BJ (cell line): ENCODE results near the gene OXT. TPM values are rescaled to one million over a fixed set of nuclear protein-coding genes. Genes with fewer than 3 reads are reported as not detected.

Source experiments
- CTCF ChIA-PET: fragments of 350-600 bp; formaldehyde crosslinking; extraction: SDS; loops from one replicate; lab custom pipeline; 2021; ENCODE audit warnings: antibody characterized with exemption, inconsistent platforms; lab: Yijun Ruan, JAX
- POLR2A ChIA-PET: fragments of 300-600 bp; sonication (Branson Sonifier 250); formaldehyde crosslinking; extraction: SDS; loops from one replicate; lab custom pipeline; 2021; ENCODE audit warnings: antibody characterized with exemption; lab: Charles Lee
- DNase-seq: peaks from one replicate; pipeline ENCODE4 v3.0.0-alpha.2; 2011; ENCODE audit warnings: low read depth
- H3K27me3 ChIP-seq: 2 replicates; pipeline ENCODE4 v1.6.0; 2011; ENCODE audit warnings: low read length; ENCODE audit not compliant: control insufficient read depth, insufficient read depth
- H3K36me3 ChIP-seq: 2 replicates; pipeline ENCODE4 v1.5.1; 2011; ENCODE audit warnings: low read length; ENCODE audit not compliant: control insufficient read depth, insufficient read depth
- H3K4me3 ChIP-seq: 2 replicates; pipeline ENCODE4 v1.5.1; 2011; ENCODE audit warnings: low read depth, mild to moderate bottlenecking, control low read depth, low read length
- CTCF ChIP-seq: IDR thresholded peaks from 2 replicates; pipeline ENCODE4 v1.5.1; 2011; ENCODE audit warnings: low read depth, mild to moderate bottlenecking, control low read depth, inconsistent platforms, low read length, moderate library complexity; ENCODE audit not compliant: insufficient read depth
- polyA plus RNA-seq: library from polyadenylated mRNA; depleted of rRNA; stranded (reverse); fragments of >200 nt; gene quantifications from 2 replicates; pipeline ENCODE4 v1.2.3, GENCODE V29; 2011

The OXT gene
- polyA plus RNA-seq, 1 experiment, result not detected

GRCh38 chr20:3045816-3046676, 25.4 kb upstream of the OXT start, which contains the start of gene MRPS26:
TSS of gene MRPS26 (plus strand) at chr20:3046052. CDS start at chr20:3046069, 17 bp downstream.
- CTCF ChIA-PET, result interaction anchor here (0.6 to 1.2 kb wide), 4 partner anchors 27 to 270 kb away, joined by 3 read pairs; no protein-coding TSS in a partner anchor

GRCh38 chr20:3046677-3047462, 24.6 kb upstream of the OXT start:
- TF ChIP-seq CTCF, result no peak
- peak overlapping the region; percentile 87 for H3K4me3 ChIP-seq
- H3K27me3 ChIP-seq, result no peaks in the 10 kb centered on the region
- DNase-seq, result no peak
- CTCF ChIA-PET, result interaction anchor here (1.2 kb wide), 1 partner anchor 47 kb away, joined by 3 read pairs; no protein-coding TSS in a partner anchor
- peaks cover 7% of the 10 kb centered on the region for H3K36me3 ChIP-seq
- POLR2A ChIA-PET, result no interaction called here

More at GRCh38 chr20:3045816-3046676, 25.4 kb upstream of the OXT start, which contains the start of gene MRPS26:
- Histone ChIP-seq H3K4me3 (peak within 1 kb of the TSS; percentile 87), H3K27me3 (no peaks in the 10 kb centered on the region), H3K36me3 (peaks cover 7% of the 10 kb centered on the region)
- POLR2A ChIA-PET, result no interaction called here
- no peak for TF ChIP-seq CTCF
- peak; percentile 42 for DNase-seq

GRCh38 chr20:3047486-3048419, 23.7 kb upstream of the OXT start:
- TF ChIP-seq CTCF, result no peak
- Histone ChIP-seq H3K4me3 (no peak overlapping the region), H3K27me3 (no peaks in the 10 kb centered on the region), H3K36me3 (peaks cover 7% of the 10 kb centered on the region)
- DNase-seq, result no peak
- POLR2A ChIA-PET, result no interaction called here
- CTCF ChIA-PET, result no interaction called here

GRCh38 chr20:3051385-3052019, 19.9 kb upstream of the OXT start:
- POLR2A ChIA-PET, result no interaction called here
- no peak for TF ChIP-seq CTCF
- no peak for DNase-seq
- CTCF ChIA-PET, result no interaction called here
- Histone ChIP-seq H3K36me3 (peaks cover 7% of the 10 kb centered on the region), H3K27me3 (no peaks in the 10 kb centered on the region), H3K4me3 (no peak overlapping the region)
